ENCODE measurements around the gene BICDL1.
A peak's percentile ranks its signal among the peaks of the same experiment; 100 is the strongest.

The BICDL1 gene

GRCh38 chr12:120047072-120047471 lies 58.0 kb downstream of the BICDL1 start:
- Mint-ChIP-seq H3K4me1 (ENCODE audit: low read depth in 2 of 2) (peaks cover 17 to 47% of the 10 kb centered on the region in 2 donors), H3K27ac (peak overlapping the region; percentile 19 to 90), H3K4me3 (no peak overlapping the region)

GRCh38 chr12:120048263-120048662 lies 59.2 kb downstream of the BICDL1 start:
- Mint-ChIP-seq H3K27ac (peak overlapping the region; percentile 86 to 90), H3K4me3 (peak overlapping the region; percentile 49 to 66), H3K4me1 (ENCODE audit: low read depth in 2 of 2) (peaks cover 21 to 50% of the 10 kb centered on the region in 2 donors), H3K27me3 (no peaks in the 10 kb centered on the region), H3K9me3 (no peaks in the 10 kb centered on the region), H3K36me3 (ENCODE audit: insufficient read depth) (peaks cover 3% of the 10 kb centered on the region)
- no peak for DNase-seq
- ATAC-seq (replicated peaks) = peak; percentile 95

More at GRCh38 chr12:120047072-120047471, 58.0 kb downstream of the BICDL1 start:
- ATAC-seq (replicated peaks) = no peak
- no peak for DNase-seq
- Mint-ChIP-seq H3K27me3 (no peaks in the 10 kb centered on the region), H3K9me3 (no peaks in the 10 kb centered on the region), H3K36me3 (ENCODE audit: insufficient read depth) (peaks cover 7% of the 10 kb centered on the region)

GRCh38 chr12:120049426-120049825 lies 60.4 kb downstream of the BICDL1 start:
- Mint-ChIP-seq H3K4me1 (ENCODE audit: low read depth in 2 of 2) (peaks cover 21 to 55% of the 10 kb centered on the region in 2 donors), H3K4me3 (no peak overlapping the region), H3K9me3 (no peaks in the 10 kb centered on the region), H3K36me3 (ENCODE audit: insufficient read depth) (peaks cover 3% of the 10 kb centered on the region), H3K27me3 (no peaks in the 10 kb centered on the region), H3K27ac (peak overlapping the region; percentile 86 to 90)
- no peak for ATAC-seq (replicated peaks)
- DNase-seq = no peak

DNA sequence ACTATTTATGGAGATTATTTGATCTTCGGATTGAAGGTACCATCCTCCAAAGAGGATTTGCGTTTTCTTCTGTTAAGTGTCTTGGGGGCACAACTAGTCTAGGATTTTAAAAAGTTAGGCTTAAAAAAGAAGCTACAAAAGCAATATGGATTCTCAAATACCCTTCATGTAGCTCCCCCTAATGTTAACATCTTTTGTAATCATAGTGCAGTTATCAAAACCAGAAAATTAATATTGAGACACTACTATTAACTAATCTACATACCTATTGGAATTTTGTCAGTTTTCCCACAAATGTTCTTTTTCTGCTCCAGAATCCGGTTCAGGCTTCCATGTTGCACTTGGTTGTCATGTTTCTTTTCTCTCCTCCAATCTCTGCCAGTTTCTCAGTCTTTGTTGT lies 62.5 kb downstream of the BICDL1 start:
- H3K27ac Mint-ChIP-seq = no peak overlapping the region
- no peak overlapping the region for H3K4me3 Mint-ChIP-seq
- no peaks in the 10 kb centered on the region for H3K27me3 Mint-ChIP-seq
- H3K36me3 Mint-ChIP-seq (ENCODE audit: insufficient read depth) = peaks cover 3% of the 10 kb centered on the region
- H3K4me1 Mint-ChIP-seq (ENCODE audit: low read depth in 2 of 2) = peaks cover 20 to 49% of the 10 kb centered on the region in 2 donors
- ATAC-seq (replicated peaks) (no peak), DNase-seq (no peak)
- no peaks in the 10 kb centered on the region for H3K9me3 Mint-ChIP-seq

GRCh38 chr12:120054293-120054692 lies 65.3 kb downstream of the BICDL1 start:
- H3K4me3 Mint-ChIP-seq = no peak overlapping the region
- no peak for ATAC-seq (replicated peaks)
- peaks cover 9 to 26% of the 10 kb centered on the region in 2 donors for H3K4me1 Mint-ChIP-seq (ENCODE audit: low read depth in 2 of 2)
- H3K9me3 Mint-ChIP-seq = no peaks in the 10 kb centered on the region
- no peak for DNase-seq
- H3K27ac Mint-ChIP-seq = peak overlapping the region in 1 of 2 donors; percentile 38
- peaks cover 3% of the 10 kb centered on the region for H3K36me3 Mint-ChIP-seq (ENCODE audit: insufficient read depth)
- no peaks in the 10 kb centered on the region for H3K27me3 Mint-ChIP-seq

DNA sequence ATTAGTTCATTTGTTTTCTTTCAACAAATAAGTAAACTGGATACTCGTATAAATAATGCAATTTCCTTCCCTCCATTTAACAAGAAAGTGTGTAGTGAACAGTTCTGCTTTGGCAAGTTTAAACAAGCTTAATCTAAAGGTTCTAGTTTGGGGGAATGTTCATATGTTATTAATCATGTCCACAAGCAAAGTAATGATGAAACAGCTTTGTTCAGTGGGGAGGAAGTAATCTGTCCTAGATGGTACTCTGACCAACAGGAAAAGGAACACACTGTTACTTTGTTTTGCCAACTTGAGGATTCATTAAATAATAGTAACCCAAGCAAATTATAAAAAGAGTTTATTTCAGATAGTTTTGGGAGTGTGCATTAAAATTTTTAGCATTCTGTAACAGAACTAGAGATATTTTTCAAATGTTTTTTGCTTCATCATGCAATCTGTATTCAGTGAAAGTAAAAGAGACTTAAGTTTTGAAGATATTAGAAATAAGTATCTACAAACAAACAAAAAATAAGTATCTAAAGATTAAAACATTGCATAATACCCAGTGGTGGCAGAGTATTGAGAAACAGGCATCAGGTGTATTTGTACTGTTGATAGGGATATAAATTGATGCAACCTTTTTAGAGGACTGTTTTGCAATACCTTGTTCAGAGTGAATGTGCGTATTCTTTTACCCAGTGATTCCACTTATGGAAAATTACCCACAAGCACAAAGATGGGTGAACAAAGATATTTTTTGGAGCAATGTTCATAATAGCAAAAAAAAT lies 66.4 kb downstream of the BICDL1 start:
- Mint-ChIP-seq H3K27me3 (no peaks in the 10 kb centered on the region), H3K9me3 (no peaks in the 10 kb centered on the region), H3K4me1 (ENCODE audit: low read depth in 2 of 2) (peaks cover 8 to 17% of the 10 kb centered on the region in 2 donors), H3K27ac (no peak overlapping the region), H3K4me3 (no peak overlapping the region), H3K36me3 (ENCODE audit: insufficient read depth) (peaks cover 3% of the 10 kb centered on the region)
- ATAC-seq (replicated peaks) = no peak
- no peak for DNase-seq

GRCh38 chr12:120056739-120057138 lies 67.7 kb downstream of the BICDL1 start:
- Mint-ChIP-seq H3K27ac (peak overlapping the region in 1 of 2 donors; percentile 44), H3K36me3 (ENCODE audit: insufficient read depth) (peaks cover 3% of the 10 kb centered on the region), H3K27me3 (no peaks in the 10 kb centered on the region), H3K4me1 (ENCODE audit: low read depth in 2 of 2) (peaks cover 8 to 12% of the 10 kb centered on the region in 2 donors), H3K9me3 (no peaks in the 10 kb centered on the region), H3K4me3 (no peak overlapping the region)
- ATAC-seq (replicated peaks) (no peak), DNase-seq (no peak)

DNA sequence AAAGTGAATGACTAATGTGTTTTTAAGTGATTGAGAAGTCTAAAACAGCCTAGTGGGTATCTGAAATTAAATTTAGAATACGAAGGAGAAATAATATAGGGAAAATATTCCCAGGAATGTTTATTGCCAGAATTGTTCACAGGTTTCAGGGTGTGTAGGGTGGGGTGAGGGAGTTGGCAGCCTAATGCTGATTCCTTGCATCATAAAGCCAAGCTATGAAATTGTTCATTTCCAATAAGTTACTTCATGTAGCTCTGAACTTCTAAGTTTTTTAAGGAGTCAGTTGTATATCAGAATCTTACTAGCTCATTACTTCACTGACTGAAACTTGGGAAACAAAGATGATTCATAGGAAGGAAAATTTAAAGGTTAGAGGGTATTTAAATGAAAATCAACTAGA lies 71.2 kb downstream of the BICDL1 start:
- Mint-ChIP-seq H3K9me3 (no peaks in the 10 kb centered on the region), H3K27ac (peak overlapping the region in 1 of 2 donors; percentile 60), H3K36me3 (ENCODE audit: insufficient read depth) (peaks cover 8% of the 10 kb centered on the region), H3K27me3 (no peaks in the 10 kb centered on the region), H3K4me3 (no peak overlapping the region), H3K4me1 (ENCODE audit: low read depth in 2 of 2) (peaks cover 0 to 3% of the 10 kb centered on the region in 2 donors)
- ATAC-seq (replicated peaks) = no peak
- DNase-seq = no peak

DNA sequence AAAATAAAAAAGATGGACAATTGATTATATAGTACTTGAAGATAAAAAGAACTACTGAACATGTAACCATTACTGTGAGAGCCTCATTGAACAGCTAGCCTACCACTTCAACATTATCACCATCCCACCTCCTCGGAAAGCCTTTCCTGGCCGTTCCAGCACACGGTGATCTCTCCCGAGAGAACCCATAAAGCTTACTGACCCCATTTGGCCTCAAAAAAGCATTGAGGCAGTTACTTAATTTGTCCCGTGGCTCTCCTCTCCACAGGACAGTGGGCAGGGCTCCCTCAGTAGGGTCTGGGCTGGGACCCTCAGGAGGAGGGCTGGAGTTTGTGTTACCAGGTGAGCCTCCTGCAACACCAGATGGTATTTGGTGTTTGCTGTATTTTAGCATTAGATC lies 71.7 kb downstream of the BICDL1 start:
- no peak for DNase-seq
- ATAC-seq (replicated peaks) = no peak
- Mint-ChIP-seq H3K9me3 (no peaks in the 10 kb centered on the region), H3K4me1 (ENCODE audit: low read depth in 2 of 2) (peaks cover 0 to 3% of the 10 kb centered on the region in 2 donors), H3K27me3 (no peaks in the 10 kb centered on the region), H3K36me3 (ENCODE audit: insufficient read depth) (peaks cover 8% of the 10 kb centered on the region), H3K4me3 (no peak overlapping the region), H3K27ac (peak overlapping the region in 1 of 2 donors; percentile 53)

DNA sequence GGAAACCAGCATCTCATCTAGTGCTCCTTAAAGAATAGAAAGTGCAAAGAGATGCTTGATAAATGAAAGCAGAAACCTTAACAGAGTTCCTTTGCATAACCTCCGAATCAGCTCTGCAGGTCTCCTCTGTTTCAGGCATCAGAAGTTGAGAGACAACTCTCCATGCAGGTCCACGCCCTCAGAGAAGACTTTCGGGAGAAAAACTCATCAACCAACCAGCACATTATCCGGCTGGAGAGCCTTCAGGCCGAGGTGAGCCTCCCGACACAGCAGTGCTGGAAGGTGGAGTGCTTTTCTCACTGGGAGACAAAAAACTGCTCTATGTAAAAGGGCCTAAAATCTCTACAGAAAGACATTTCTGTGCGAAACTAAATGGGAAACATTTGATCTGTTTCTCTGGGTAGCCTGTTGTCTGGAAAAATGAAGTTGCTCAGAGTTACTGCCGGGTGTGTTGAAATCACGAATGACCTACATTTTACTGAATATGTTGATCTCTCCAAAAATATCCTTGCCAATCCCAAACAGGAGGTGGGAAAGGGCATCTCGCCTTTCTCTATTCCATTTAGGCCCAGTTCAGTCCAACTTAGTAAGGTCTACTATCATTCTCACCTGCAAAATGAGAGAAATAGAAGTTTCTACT lies 72.7 kb downstream of the BICDL1 start:
- Mint-ChIP-seq H3K36me3 (ENCODE audit: insufficient read depth) (peaks cover 12% of the 10 kb centered on the region), H3K9me3 (no peaks in the 10 kb centered on the region), H3K4me1 (ENCODE audit: low read depth in 2 of 2) (peaks cover 0 to under 1% of the 10 kb centered on the region in 2 donors), H3K4me3 (no peak overlapping the region), H3K27ac (peak overlapping the region in 1 of 2 donors; percentile 64), H3K27me3 (no peaks in the 10 kb centered on the region)
- no peak for ATAC-seq (replicated peaks)
- no peak for DNase-seq

- ATAC-seq (replicated peaks) (no peak), DNase-seq (no peak)
- peaks cover 12% of the 10 kb centered on the region for H3K36me3 Mint-ChIP-seq (ENCODE audit: insufficient read depth)
- no peaks in the 10 kb centered on the region for H3K9me3 Mint-ChIP-seq
- H3K4me3 Mint-ChIP-seq = no peak overlapping the region
- peak overlapping the region; percentile 49 to 64 for H3K27ac Mint-ChIP-seq
- H3K27me3 Mint-ChIP-seq = no peaks in the 10 kb centered on the region
- peaks cover 0 to 6% of the 10 kb centered on the region in 2 donors for H3K4me1 Mint-ChIP-seq (ENCODE audit: low read depth in 2 of 2)
Observed at GRCh38 chr12:120062976-120063579, 74.0 kb downstream of the BICDL1 start.

- Mint-ChIP-seq H3K4me3 (no peak overlapping the region), H3K27ac (peak overlapping the region; percentile 68 to 69), H3K9me3 (no peaks in the 10 kb centered on the region), H3K4me1 (ENCODE audit: low read depth in 2 of 2) (peaks cover 0 to 6% of the 10 kb centered on the region in 2 donors), H3K36me3 (ENCODE audit: insufficient read depth) (peaks cover 12% of the 10 kb centered on the region), H3K27me3 (no peaks in the 10 kb centered on the region)
- ATAC-seq (replicated peaks) = no peak
- DNase-seq = no peak
Observed at GRCh38 chr12:120064054-120064940, 75.3 kb downstream of the BICDL1 start.

DNA sequence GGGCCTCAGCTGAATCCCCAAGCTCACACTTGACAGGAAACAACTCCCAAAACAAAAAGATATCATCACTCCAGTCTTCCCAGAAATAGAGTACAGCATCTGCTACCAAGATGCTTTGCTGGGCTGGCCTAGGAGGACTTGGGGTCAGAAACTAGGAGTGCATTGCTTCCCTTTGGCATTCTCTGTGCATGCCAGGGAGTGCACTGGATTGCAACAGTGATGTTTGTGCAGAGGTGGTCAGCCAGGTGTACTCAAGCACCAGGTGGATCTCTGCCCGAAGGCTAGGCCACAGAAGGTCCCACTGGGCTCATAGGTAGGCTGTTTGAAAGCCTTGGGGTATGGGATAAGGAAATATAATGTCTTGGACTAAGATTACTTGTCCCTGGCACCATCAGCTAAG lies 76.4 kb downstream of the BICDL1 start:
- Mint-ChIP-seq H3K4me3 (no peak overlapping the region), H3K27ac (peak overlapping the region; percentile 8 to 68), H3K36me3 (ENCODE audit: insufficient read depth) (peaks cover 12% of the 10 kb centered on the region), H3K9me3 (no peaks in the 10 kb centered on the region), H3K27me3 (no peaks in the 10 kb centered on the region), H3K4me1 (ENCODE audit: low read depth in 2 of 2) (peaks cover 0 to 6% of the 10 kb centered on the region in 2 donors)
- DNase-seq (no peak), ATAC-seq (replicated peaks) (no peak)
